ENCODE measurements around the gene FRMD4A. TPM values are rescaled to one million over a fixed set of nuclear protein-coding genes. Genes with fewer than 3 reads are reported as not detected.

Gene FRMD4A
- total and polyA plus RNA-seq, 2 of the 4 experiments (the other 2 are of a cell fraction), result 30.3 to 68.8 TPM

DNA sequence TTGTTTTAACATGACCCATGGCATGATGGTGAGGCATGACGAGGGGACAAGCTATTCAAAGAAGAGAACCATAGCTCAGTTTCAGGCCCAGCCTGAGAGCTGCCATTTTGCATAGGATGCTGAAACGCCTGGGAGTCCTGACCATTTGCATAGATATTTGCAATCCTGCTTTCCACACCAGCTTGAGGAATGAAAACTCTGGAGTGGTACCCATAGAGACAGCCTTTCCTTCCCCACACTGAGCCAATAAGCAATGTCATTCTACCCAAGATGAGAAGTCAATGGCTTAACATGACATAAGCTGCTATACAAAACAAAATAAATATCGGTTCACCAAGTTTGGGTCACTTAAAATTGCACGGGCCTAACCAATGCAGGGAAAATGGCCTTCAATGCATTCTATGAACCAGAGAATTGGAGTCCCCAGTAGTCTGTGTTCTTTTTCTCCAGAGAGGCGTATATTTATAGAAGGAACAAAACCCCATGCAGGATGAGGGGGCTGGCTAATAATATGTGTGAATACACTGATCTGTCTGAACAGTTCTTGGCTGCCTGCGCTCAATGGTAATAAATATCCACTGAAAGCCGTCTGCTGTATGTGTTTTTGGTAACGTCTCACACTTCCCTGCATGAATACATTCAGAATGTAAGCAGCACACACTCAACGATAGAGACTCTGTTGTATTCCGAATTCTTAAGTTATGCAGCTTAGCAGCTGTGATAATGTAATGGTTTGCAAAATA, 329.3 kb downstream of the FRMD4A start:
- H3K23ac ChIP-seq (ENCODE audit: low read depth, low read length), result no peak overlapping the region
- no peak overlapping the region for H2BK15ac ChIP-seq (ENCODE audit: low read depth, low read length)
- no peak overlapping the region for H2BK20ac ChIP-seq (ENCODE audit: low read depth, low read length)
- no peak overlapping the region for H4K8ac ChIP-seq (ENCODE audit: low read depth in 2 of 2, low read length in 2 of 2)
- intact Hi-C loops (cut with micrococcal nuclease), result no loop called here
- H3K4me3 ChIP-seq (ENCODE audit: insufficient read depth, low read depth, low read length), result no peak overlapping the region
- no peak overlapping the region for H3K9ac ChIP-seq (ENCODE audit: low read depth, low read length)
- TF ChIP-seq POLR2A (IDR thresholded peaks at IDR 0.05; ENCODE audit: low read depth, low read length), result no peak
- no peak overlapping the region for H3K27ac ChIP-seq (ENCODE audit: insufficient read depth, low read length)
- 60% methylated on average over 2 of the region's 10 CpGs; no CpG with 5 or more reads in 1 of the 2 experiments for WGBS, 2 experiments (ENCODE audit: extremely low coverage in 2 of 2, insufficient read length in 1 of 2)
- no peak overlapping the region for H2BK5ac ChIP-seq (ENCODE audit: low read depth, low read length, poor library complexity, severe bottlenecking)
- H2AK5ac ChIP-seq (ENCODE audit: low read depth, low read length), result no peak overlapping the region
- H3K4ac ChIP-seq (ENCODE audit: low read depth, low read length), result no peak overlapping the region
- H4K20me1 ChIP-seq (ENCODE audit: insufficient read depth, low read length), result no peaks in the 10 kb centered on the region
- no peaks in the 10 kb centered on the region for H3K27me3 ChIP-seq (ENCODE audit: control insufficient read depth, insufficient read depth, low read length)
- in situ Hi-C loops (cut with MboI; ENCODE audit: low sequenced_read_pairs), result no loop called here
- CTCF ChIA-PET, result no interaction called here
- H3K9me3 ChIP-seq (ENCODE audit: control insufficient read depth, insufficient read depth, low read length), result no peaks in the 10 kb centered on the region
- no peak overlapping the region for H2AFZ ChIP-seq (replicated peaks; ENCODE audit: low read length, poor library complexity)
- ATAC-seq (ENCODE audit: low read depth) (no peak), DNase-seq (no peak)
- no peak overlapping the region for H2BK120ac ChIP-seq (ENCODE audit: low read depth, low read length)
- no peak overlapping the region for H3K4me2 ChIP-seq (ENCODE audit: low read depth, low read length)
- H3K36me3 ChIP-seq (ENCODE audit: control insufficient read depth, insufficient read depth, low read length), result no peaks in the 10 kb centered on the region; the same call in 1 of the 2 replicates
- no peak overlapping the region for H4K5ac ChIP-seq (ENCODE audit: low read depth, low read length)
- no peak overlapping the region for H4K91ac ChIP-seq (ENCODE audit: insufficient read depth, low read depth, low read length)
- H3K14ac ChIP-seq (replicated peaks; ENCODE audit: low read depth, low read length), result no peak overlapping the region
- no peak overlapping the region for H3K56ac ChIP-seq (ENCODE audit: extremely low read depth, insufficient read depth, low read length)
- no peak overlapping the region for H2AK9ac ChIP-seq (replicated peaks; ENCODE audit: low read depth, low read length, poor library complexity)
- peaks cover 2% of the 10 kb centered on the region; the same call in 1 of the 2 replicates for H3K4me1 ChIP-seq (ENCODE audit: control insufficient read depth, insufficient read depth, low read length)
- BruUV-seq (replicated peaks), result no TSS peak
- dilution Hi-C loops (cut with HindIII; ENCODE audit: low sequenced_read_pairs, unreplicated experiment), result no loop called here
- no peak overlapping the region for H3K18ac ChIP-seq (ENCODE audit: low read depth, low read length)
- POLR2A ChIA-PET (ENCODE audit: unreplicated experiment), result no interaction called here
- peaks cover 4% of the 10 kb centered on the region; the same call in 1 of the 2 replicates for H3K9me1 ChIP-seq (ENCODE audit: insufficient read depth, low read length)
- peaks cover 0 to 28% of the 10 kb centered on the region in 2 experiments; a peak in 3 of 4 replicates for H3K79me1 ChIP-seq (ENCODE audit: low read depth in 1 of 2, low read length in 2 of 2)

Data from IMR-90 (cell line).